MM.1S (cell line): ENCODE data around the gene VAPB.

Experiments used
- CTCF ChIP-seq: fragments of 300-600 bp; sonication (generic); IDR thresholded peaks from 2 replicates; pipeline ENCODE4 v1.5.1; 2016; ENCODE audit warnings: antibody characterized with exemption, low read length, mixed read lengths
- EZH2 ChIP-seq: fragments of 300-600 bp; sonication (generic); optimal IDR thresholded peaks from 2 replicates; pipeline ENCODE3; 2017; ENCODE audit warnings: low read depth, mild to moderate bottlenecking, antibody characterized with exemption, low read length, mixed read lengths
- EZH2phosphoT487 ChIP-seq: fragments of 300-600 bp; sonication (generic); IDR thresholded peaks from 2 replicates; pipeline ENCODE4 v1.6.1; 2018; ENCODE audit warnings: antibody characterized with exemption, low read length

GRCh38 chr20:58483051-58483450, 94.0 kb downstream of the VAPB start:
- no peak for TF ChIP-seq EZH2phosphoT487
- TF ChIP-seq CTCF: no peak
- TF ChIP-seq EZH2: no peak
